HG02943 (cell line): ENCODE data around the gene IDUA.

Experiments
- ATAC-seq: cut with Tn5 transposase; IDR thresholded peaks from one replicate; pipeline ENCODE4 v1.9.1; 2021; ENCODE audit warnings: mild to moderate bottlenecking, low read depth, moderate library complexity; ENCODE audit not compliant: unreplicated experiment

Gene IDUA

GRCh38 chr4:985123-985830, 1.6 kb upstream of the IDUA start:
- no peak for ATAC-seq

GRCh38 chr4:986428-986878, 391 bp upstream of the IDUA start:
- no peak for ATAC-seq

GRCh38 chr4:987624-988513, 1.0 kb downstream of the IDUA start:
- ATAC-seq = no peak

- no peak for ATAC-seq
These were observed 2.2 kb downstream of the IDUA start for GRCh38 chr4:988726-989721.

GRCh38 chr4:989722-990471, 3.1 kb downstream of the IDUA start:
- no peak for ATAC-seq

GRCh38 chr4:990746-991367, 4.0 kb downstream of the IDUA start:
- no peak for ATAC-seq

- no peak for ATAC-seq
These were observed 4.8 kb downstream of the IDUA start for GRCh38 chr4:991451-992296.

GRCh38 chr4:992297-993110, 5.7 kb downstream of the IDUA start:
- no peak for ATAC-seq

- no peak for ATAC-seq
These were observed 6.5 kb downstream of the IDUA start, which contains the start of gene SLC26A1 for GRCh38 chr4:993111-994029. Gene SLC26A1 (minus strand): TSS chr4:993404. CDS start chr4:991703, 1,701 bp downstream.

GRCh38 chr4:995311-996026, 8.6 kb downstream of the IDUA start:
- ATAC-seq = no peak

GRCh38 chr4:996030-996996, 9.5 kb downstream of the IDUA start:
- ATAC-seq = no peak

GRCh38 chr4:996997-997374, 10.1 kb downstream of the IDUA start:
- ATAC-seq = no peak

GRCh38 chr4:997375-998071, 10.7 kb downstream of the IDUA start:
- ATAC-seq = no peak

- ATAC-seq = no peak
These were observed 11.3 kb downstream of the IDUA start for GRCh38 chr4:998096-998691.
